22Rv1 (cell line): ENCODE results near the gene PLSCR4.

ENCODE experiments used
- CTCF ChIP-seq: fragments of 450-650 bp; IDR thresholded peaks from 2 replicates; pipeline ENCODE4 v1.5.1; 2017; ENCODE audit warnings: mild to moderate bottlenecking
- ZFX ChIP-seq: fragments of 450-650 bp; IDR thresholded peaks from 2 replicates; pipeline ENCODE4 v1.6.1; 2017; ENCODE audit warnings: antibody characterized with exemption, borderline replicate concordance

- no peak for TF ChIP-seq CTCF
- TF ChIP-seq ZFX = no peak
These were observed 9.1 kb upstream of the PLSCR4 start for GRCh38 chr3:146259880-146260589.
